ENCODE data around the gene ADGRB2. TPM values are rescaled to one million over a fixed set of nuclear protein-coding genes. Genes with fewer than 3 reads are reported as not detected.
A peak's percentile ranks its signal among the peaks of the same experiment; 100 is the strongest.

The ADGRB2 gene
- 10 to 100 TPM in 3 of 4 donors, 1 to 10 TPM in 1; 3.3 to 39.1 (median 17.2) TPM for total RNA-seq

- TF ChIP-seq CTCF (IDR thresholded peaks at IDR 0.05) = peak in 1 of 6 experiments; percentile 10
- TF ChIP-seq POLR2A (IDR thresholded peaks at IDR 0.05) = no peak
- Histone ChIP-seq H3K4me1 (peaks cover 8 to 45% (median 21%) of the 10 kb centered on the region in 4 donors), H3K4me3 (peak within 1 kb of the TSS; percentile 38 to 57 (median 51)), H3K36me3 (no peaks in the 10 kb centered on the region), H3K9me3 (no peaks in the 10 kb centered on the region), H3K27ac (peak within 1 kb of the TSS in 1 of 4 donors; percentile 36), H3K27me3 (peaks cover 0 to 22% of the 10 kb centered on the region in 2 donors)
- no peak for DNase-seq
Measured at GRCh38 chr1:31764312-31765040, at the start of gene ADGRB2. TSS of gene ADGRB2 (minus strand) at chr1:31764340. CDS start at chr1:31757221, 7,119 bp downstream.

GRCh38 chr1:31812158-31812829 lies 48.2 kb upstream of the ADGRB2 start:
- Histone ChIP-seq H3K36me3 (no peaks in the 10 kb centered on the region), H3K27ac (no peak overlapping the region), H3K27me3 (no peaks in the 10 kb centered on the region), H3K4me3 (no peak overlapping the region), H3K9me3 (no peaks in the 10 kb centered on the region), H3K4me1 (peaks cover 0 to 4% (median 0%) of the 10 kb centered on the region in 4 donors)
- DNase-seq = peak in 1 of 3 donors; percentile 27
- no peak for TF ChIP-seq CTCF (IDR thresholded peaks at IDR 0.05)
- TF ChIP-seq POLR2A (IDR thresholded peaks at IDR 0.05) = no peak

GRCh38 chr1:31811605-31812004 lies 47.5 kb upstream of the ADGRB2 start:
- Histone ChIP-seq H3K36me3 (no peaks in the 10 kb centered on the region), H3K27me3 (no peaks in the 10 kb centered on the region), H3K4me1 (peaks cover 0 to 4% (median 0%) of the 10 kb centered on the region in 4 donors), H3K9me3 (no peaks in the 10 kb centered on the region), H3K4me3 (no peak overlapping the region), H3K27ac (no peak overlapping the region)
- peak in 1 of 3 donors; percentile 35 for DNase-seq
- no peak for TF ChIP-seq CTCF (IDR thresholded peaks at IDR 0.05)
- no peak for TF ChIP-seq POLR2A (IDR thresholded peaks at IDR 0.05)

- Histone ChIP-seq H3K27ac (no peak overlapping the region), H3K9me3 (no peaks in the 10 kb centered on the region), H3K36me3 (no peaks in the 10 kb centered on the region), H3K4me3 (no peak overlapping the region), H3K27me3 (no peaks in the 10 kb centered on the region), H3K4me1 (no peaks in the 10 kb centered on the region)
- peak in 1 of 3 donors; percentile 25 for DNase-seq
- TF ChIP-seq POLR2A (IDR thresholded peaks at IDR 0.05) (no peak), CTCF (IDR thresholded peaks at IDR 0.05) (no peak)
Measured at GRCh38 chr1:31809698-31810097, 45.6 kb upstream of the ADGRB2 start.

- H3K36me3 ChIP-seq = no peaks in the 10 kb centered on the region
- H3K4me1 ChIP-seq = no peaks in the 10 kb centered on the region
- no peak for DNase-seq
- TF ChIP-seq POLR2A (IDR thresholded peaks at IDR 0.05) = no peak
- TF ChIP-seq CTCF (IDR thresholded peaks at IDR 0.05) = no peak
- H3K27ac ChIP-seq = no peak overlapping the region
- no peak overlapping the region for H3K4me3 ChIP-seq
- H3K9me3 ChIP-seq = no peaks in the 10 kb centered on the region
- no peaks in the 10 kb centered on the region for H3K27me3 ChIP-seq
Measured at GRCh38 chr1:31807273-31808048, 43.3 kb upstream of the ADGRB2 start.
